Hepatocyte (in vitro differentiated cells): ENCODE measurements around the gene SLC12A1. TPM values are rescaled to one million over a fixed set of nuclear protein-coding genes. Genes with fewer than 3 reads are reported as not detected.

Source experiments
- DNase-seq: peaks from one replicate; pipeline ENCODE4 v3.0.0-alpha.2; 2016; ENCODE audit warnings: low spot score
- H2AFZ ChIP-seq: fragments of 200-600 bp; sonication (generic); 2 replicates; pipeline ENCODE4 v1.6.0; 2016; ENCODE audit warnings: antibody characterized with exemption, mild to moderate bottlenecking
- H3K27ac ChIP-seq: fragments of 200-600 bp; sonication (generic); 2 replicates; pipeline ENCODE4 v1.5.1; 2016; ENCODE audit warnings: mild to moderate bottlenecking
- H3K27me3 ChIP-seq: fragments of 200-600 bp; sonication (generic); 2 replicates; pipeline ENCODE4 v1.6.1; 2016
- H3K36me3 ChIP-seq: fragments of 200-600 bp; sonication (generic); replicated peaks from 2 replicates; pipeline ENCODE4 v1.5.1; 2016; ENCODE audit warnings: low read depth; ENCODE audit not compliant: insufficient read depth
- H3K4me1 ChIP-seq: fragments of 200-600 bp; sonication (generic); 2 replicates; pipeline ENCODE4 v1.5.1; 2016; ENCODE audit warnings: mild to moderate bottlenecking, moderate library complexity; ENCODE audit not compliant: insufficient read depth
- H3K4me2 ChIP-seq: fragments of 200-600 bp; sonication (generic); 2 replicates; pipeline ENCODE4 v1.6.0; 2016
- H3K4me3 ChIP-seq: fragments of 200-600 bp; sonication (generic); 2 replicates; pipeline ENCODE4 v1.5.1; 2016; ENCODE audit warnings: mild to moderate bottlenecking
- H3K79me2 ChIP-seq: fragments of 200-600 bp; sonication (generic); 2 replicates; pipeline ENCODE4 v1.6.0; 2017; ENCODE audit warnings: mild to moderate bottlenecking
- H3K9me2 ChIP-seq: fragments of 200-600 bp; sonication (generic); replicated peaks from 2 replicates; pipeline ENCODE4 v1.6.0; 2017; ENCODE audit warnings: mild to moderate bottlenecking; ENCODE audit not compliant: insufficient read depth
- H3K9me3 ChIP-seq: fragments of 200-600 bp; sonication (generic); 2 replicates; pipeline ENCODE4 v1.5.1; 2016; ENCODE audit warnings: low read depth, mild to moderate bottlenecking
- H4K20me1 ChIP-seq: fragments of 200-600 bp; sonication (generic); 2 replicates; pipeline ENCODE4 v1.6.0; 2016; ENCODE audit warnings: mild to moderate bottlenecking; ENCODE audit not compliant: insufficient read depth, poor library complexity, severe bottlenecking
- CTCF ChIP-seq: fragments of 200-600 bp; sonication (generic); IDR thresholded peaks from 2 replicates; pipeline ENCODE4 v1.5.1; 2016; ENCODE audit warnings: antibody characterized with exemption, mild to moderate bottlenecking; ENCODE audit not compliant: poor library complexity
- EZH2 ChIP-seq: fragments of 200-600 bp; sonication (generic); IDR thresholded peaks from 2 replicates; pipeline ENCODE4 v1.6.1; 2016; ENCODE audit warnings: antibody characterized with exemption, mild to moderate bottlenecking, borderline replicate concordance
- EZH2phosphoT487 ChIP-seq: fragments of 200-600 bp; sonication (generic); IDR thresholded peaks from one replicate; pipeline ENCODE4 v1.6.1; 2018; ENCODE audit warnings: antibody characterized with exemption, mild to moderate bottlenecking, low read depth, moderate library complexity; ENCODE audit not compliant: unreplicated experiment, severe bottlenecking
- WGBS: methylation state at CpG from one replicate; pipeline ENCODE4 v1.1.6; 2016; ENCODE audit warnings: low lambda C conversion rate; ENCODE audit errors: missing lambda C conversion rate; 5-methylcytosine and 5-hydroxymethylcytosine counted together
- polyA plus RNA-seq: library from polyadenylated mRNA; unstranded; fragments of >200 nt; fragmentation: Nextera tagmentation; extraction: Ambion mirVana; gene quantifications from 2 replicates; pipeline ENCODE4 v1.2.1, GENCODE V29; 2016
- total RNA-seq: library from RNA; depleted of rRNA; stranded (reverse); fragments of >200 nt; gene quantifications from 2 replicates; pipeline ENCODE4 v1.2.3, GENCODE V29; 2014

The SLC12A1 gene
- total and polyA plus RNA-seq, 2 experiments from 2014 or later: not detected

GRCh38 chr15:48300038-48300437, 93.9 kb downstream of the SLC12A1 start:
- no peak overlapping the region for H3K4me2 ChIP-seq
- no peaks in the 10 kb centered on the region for H3K27me3 ChIP-seq

GRCh38 chr15:48304398-48304797, 98.3 kb downstream of the SLC12A1 start:
- Histone ChIP-seq H3K4me2 (no peak overlapping the region), H3K9me2 (no peaks in the 10 kb centered on the region)
- 60% methylated on average over 2 of the region's 2 CpGs for WGBS

More at GRCh38 chr15:48300038-48300437, 93.9 kb downstream of the SLC12A1 start:
- H3K9me3 ChIP-seq: no peaks in the 10 kb centered on the region
- H3K79me2 ChIP-seq: no peaks in the 10 kb centered on the region
- H4K20me1 ChIP-seq: no peaks in the 10 kb centered on the region
- H3K4me3 ChIP-seq: no peak overlapping the region
- 72% methylated on average over 5 of the region's 5 CpGs for WGBS
- no peak for TF ChIP-seq EZH2
- TF ChIP-seq CTCF: no peak
- no peak for TF ChIP-seq EZH2phosphoT487
- no peaks in the 10 kb centered on the region for H3K4me1 ChIP-seq
- H3K9me2 ChIP-seq: no peaks in the 10 kb centered on the region
- H2AFZ ChIP-seq: no peak overlapping the region
- H3K27ac ChIP-seq: no peak overlapping the region
- no peak for DNase-seq
- no peaks in the 10 kb centered on the region for H3K36me3 ChIP-seq

DNA sequence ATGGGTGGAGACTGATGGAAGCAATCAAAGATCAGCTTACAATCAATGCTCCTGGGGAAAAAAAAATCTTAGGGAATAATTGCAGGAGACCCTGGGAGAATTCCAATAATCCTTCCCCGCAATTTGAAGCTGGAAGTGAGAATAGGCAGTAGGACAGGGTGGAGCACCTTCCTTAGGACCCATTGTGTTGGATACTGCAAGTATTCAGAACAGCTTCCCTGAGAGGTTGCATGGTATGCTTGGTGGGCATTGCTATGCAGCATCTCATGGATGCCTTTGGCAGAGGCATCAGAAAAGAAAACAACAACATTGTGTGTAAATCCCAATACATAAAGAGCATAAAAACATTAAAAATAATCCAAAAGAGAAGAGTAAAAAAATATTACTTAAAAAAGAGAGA, 100.5 kb downstream of the SLC12A1 start:
- DNase-seq: no peak
- no peak overlapping the region for H2AFZ ChIP-seq
- no peaks in the 10 kb centered on the region for H3K79me2 ChIP-seq
- H3K9me2 ChIP-seq: no peaks in the 10 kb centered on the region
- H3K36me3 ChIP-seq: no peaks in the 10 kb centered on the region
- H3K27ac ChIP-seq: no peak overlapping the region
- WGBS: 91% methylated on average over 1 of the region's 1 CpG
- H3K4me1 ChIP-seq: no peaks in the 10 kb centered on the region
- no peaks in the 10 kb centered on the region for H3K27me3 ChIP-seq
- no peaks in the 10 kb centered on the region for H4K20me1 ChIP-seq
- H3K4me2 ChIP-seq: no peak overlapping the region
- TF ChIP-seq CTCF (no peak), EZH2 (no peak), EZH2phosphoT487 (no peak)
- H3K4me3 ChIP-seq: no peak overlapping the region
- H3K9me3 ChIP-seq: no peaks in the 10 kb centered on the region

More at GRCh38 chr15:48304398-48304797, 98.3 kb downstream of the SLC12A1 start:
- Histone ChIP-seq H4K20me1 (no peaks in the 10 kb centered on the region), H3K27me3 (no peaks in the 10 kb centered on the region), H3K79me2 (no peaks in the 10 kb centered on the region), H3K4me1 (no peaks in the 10 kb centered on the region), H3K36me3 (no peaks in the 10 kb centered on the region), H3K27ac (no peak overlapping the region), H2AFZ (no peak overlapping the region), H3K9me3 (no peaks in the 10 kb centered on the region), H3K4me3 (no peak overlapping the region)
- TF ChIP-seq EZH2phosphoT487 (no peak), EZH2 (no peak), CTCF (no peak)
- DNase-seq: no peak

- H2AFZ ChIP-seq: no peak overlapping the region
- DNase-seq: no peak
- WGBS: 91% methylated on average over 8 of the region's 8 CpGs
- H3K4me3 ChIP-seq: no peak overlapping the region
- no peak overlapping the region for H3K27ac ChIP-seq
- H3K27me3 ChIP-seq: no peaks in the 10 kb centered on the region
- no peaks in the 10 kb centered on the region for H3K36me3 ChIP-seq
- H3K4me1 ChIP-seq: no peaks in the 10 kb centered on the region
- H3K79me2 ChIP-seq: no peaks in the 10 kb centered on the region
- H3K4me2 ChIP-seq: no peak overlapping the region
- TF ChIP-seq EZH2: no peak
- no peak for TF ChIP-seq CTCF
- no peak for TF ChIP-seq EZH2phosphoT487
- no peaks in the 10 kb centered on the region for H3K9me2 ChIP-seq
- no peaks in the 10 kb centered on the region for H3K9me3 ChIP-seq
- H4K20me1 ChIP-seq: no peaks in the 10 kb centered on the region
Observed at GRCh38 chr15:48307586-48307985, 101.5 kb downstream of the SLC12A1 start.
